K562 (cell line): ENCODE measurements around the gene INTS4. TPM values are rescaled to one million over a fixed set of nuclear protein-coding genes. Genes with fewer than 3 reads are reported as not detected.

Experiments
- CBX5 ChIP-seq: IDR thresholded peaks from 2 replicates; pipeline ENCODE4 v1.6.1; 2014; ENCODE audit warnings: low read depth, borderline replicate concordance
- CCNT2 ChIP-seq: IDR thresholded peaks from 2 replicates; pipeline ENCODE4 v1.6.1; 2011; ENCODE audit warnings: borderline replicate concordance, low read depth, mild to moderate bottlenecking, moderate library complexity, mixed read lengths, low read length; ENCODE audit not compliant: insufficient read length; ENCODE audit errors: extremely low read depth
- MAFF ChIP-seq: IDR thresholded peaks from 2 replicates; pipeline ENCODE4 v1.6.1; 2012; ENCODE audit warnings: low read length, improper control_type of control experiment
- ZEB2 ChIP-seq: fragments of 450-650 bp; IDR thresholded peaks from 2 replicates; pipeline ENCODE4 v1.6.1; 2016
- ZFX ChIP-seq: sonication (generic); formaldehyde crosslinking; IDR thresholded peaks from 2 replicates; pipeline ENCODE4 v1.8.0; 2022; ENCODE audit warnings: mild to moderate bottlenecking, missing genetic modification reagents, moderate library complexity
- polyA plus RNA-seq, 8 experiments: library from polyadenylated mRNA; depleted of rRNA in 4 of 8; stranded (reverse) in 5 of 8; unstranded in 3 of 8; fragments of >200 nt; fragmentation: Nextera tagmentation in 2 of 8; fragmentation: Illumina TruSeq in 1 of 8; extraction: Ambion mirVana in 2 of 8; extraction: Trizol in 1 of 8; gene quantifications; 2 replicates each; pipeline versions ENCODE4 v1.2.1 to v1.2.3, GENCODE V29; 2011 to 2014; ENCODE audit warnings: inconsistent platforms in 1 of 8, missing spikeins in 1 of 8
- total RNA-seq, 7 experiments: library from RNA; depleted of rRNA in 6 of 7; stranded (reverse); fragments of >200 nt in 6 of 7; fragmentation: Illumina TruSeq in 2 of 7; extraction: Trizol in 2 of 7; gene quantifications; 2 replicates each; pipeline versions ENCODE4 v1.2.1 to v1.2.3, GENCODE V29; 2011 to 2021; ENCODE audit warnings: low replicate concordance in 1 of 7
- TF ChIP-seq, protein P1 (sequence below): fragments of 450-650 bp; IDR thresholded peaks from 2 replicates; pipeline ENCODE4 v1.6.1; 2016; ENCODE audit warnings: mild to moderate bottlenecking, moderate library complexity
- TF ChIP-seq, protein P2 (sequence below): IDR thresholded peaks from 3 replicates; pipeline ENCODE4 v1.6.1; 2011; ENCODE audit warnings: borderline replicate concordance, mild to moderate bottlenecking; ENCODE audit not compliant: insufficient read length, insufficient read depth
- TF ChIP-seq, protein P3 (sequence below): fragments of 250-450 bp; sonication (Bioruptor Pico); IDR thresholded peaks from 2 replicates; pipeline ENCODE4 v1.9.0; 2021; ENCODE audit warnings: mild to moderate bottlenecking, inconsistent platforms
- TF ChIP-seq, protein P4 (sequence below): fragments of 450-650 bp; formaldehyde crosslinking; IDR thresholded peaks from 2 replicates; pipeline ENCODE4 v1.4.0; 2022; ENCODE audit warnings: missing genetic modification characterization

INTS4 gene
- total and polyA plus RNA-seq, 9 of the 15 experiments (the other 6 are each of a cell fraction or from before 2014, with no cell fraction given), result 28.4 to 53.4 (median 44.5) TPM

DNA sequence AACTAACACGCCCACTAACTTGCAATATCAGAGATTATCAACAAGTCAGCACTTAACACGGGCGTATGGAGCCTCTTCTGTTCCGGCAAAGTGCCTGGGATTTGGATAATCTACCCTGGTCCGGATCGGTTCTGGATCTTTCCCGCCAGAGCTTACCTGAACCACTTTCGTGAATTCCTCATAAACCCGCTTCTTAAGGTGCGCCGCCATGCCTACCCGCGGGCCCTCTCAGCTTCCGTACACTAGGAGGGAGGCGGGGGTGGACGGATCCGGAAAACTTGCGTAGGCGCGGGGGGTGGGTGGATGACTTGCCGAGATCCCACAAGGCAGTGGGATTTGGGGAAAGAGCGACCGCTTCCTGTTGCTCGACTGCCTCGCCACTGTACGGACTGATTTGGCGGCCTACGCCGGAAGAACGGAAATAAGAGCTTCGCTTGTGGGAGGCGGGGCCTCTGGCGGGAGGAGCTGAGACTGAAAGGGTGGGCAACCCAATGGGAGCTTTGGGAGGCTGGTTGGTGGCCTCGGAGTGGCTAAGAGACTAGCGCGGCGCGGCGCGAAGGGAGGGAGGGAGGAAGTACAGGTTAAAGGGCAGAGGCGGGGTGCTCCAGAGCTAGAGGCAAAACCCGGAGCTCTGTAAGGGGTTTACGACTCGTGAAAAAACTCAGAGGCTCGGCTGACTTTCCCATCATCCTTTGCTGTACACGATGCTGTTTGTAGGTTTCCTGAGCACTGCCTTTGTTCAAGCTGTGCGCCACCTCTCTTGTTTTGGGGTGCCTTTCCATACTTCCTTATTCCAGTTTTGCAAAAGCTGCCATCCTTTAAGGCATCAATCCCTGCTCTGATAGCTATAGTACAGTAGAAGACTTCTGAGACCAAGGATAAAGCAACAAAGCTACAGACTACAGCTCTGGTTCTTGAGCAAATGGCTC lies at the start of gene INTS4 (continued):
- TF ChIP-seq, protein P1, sequence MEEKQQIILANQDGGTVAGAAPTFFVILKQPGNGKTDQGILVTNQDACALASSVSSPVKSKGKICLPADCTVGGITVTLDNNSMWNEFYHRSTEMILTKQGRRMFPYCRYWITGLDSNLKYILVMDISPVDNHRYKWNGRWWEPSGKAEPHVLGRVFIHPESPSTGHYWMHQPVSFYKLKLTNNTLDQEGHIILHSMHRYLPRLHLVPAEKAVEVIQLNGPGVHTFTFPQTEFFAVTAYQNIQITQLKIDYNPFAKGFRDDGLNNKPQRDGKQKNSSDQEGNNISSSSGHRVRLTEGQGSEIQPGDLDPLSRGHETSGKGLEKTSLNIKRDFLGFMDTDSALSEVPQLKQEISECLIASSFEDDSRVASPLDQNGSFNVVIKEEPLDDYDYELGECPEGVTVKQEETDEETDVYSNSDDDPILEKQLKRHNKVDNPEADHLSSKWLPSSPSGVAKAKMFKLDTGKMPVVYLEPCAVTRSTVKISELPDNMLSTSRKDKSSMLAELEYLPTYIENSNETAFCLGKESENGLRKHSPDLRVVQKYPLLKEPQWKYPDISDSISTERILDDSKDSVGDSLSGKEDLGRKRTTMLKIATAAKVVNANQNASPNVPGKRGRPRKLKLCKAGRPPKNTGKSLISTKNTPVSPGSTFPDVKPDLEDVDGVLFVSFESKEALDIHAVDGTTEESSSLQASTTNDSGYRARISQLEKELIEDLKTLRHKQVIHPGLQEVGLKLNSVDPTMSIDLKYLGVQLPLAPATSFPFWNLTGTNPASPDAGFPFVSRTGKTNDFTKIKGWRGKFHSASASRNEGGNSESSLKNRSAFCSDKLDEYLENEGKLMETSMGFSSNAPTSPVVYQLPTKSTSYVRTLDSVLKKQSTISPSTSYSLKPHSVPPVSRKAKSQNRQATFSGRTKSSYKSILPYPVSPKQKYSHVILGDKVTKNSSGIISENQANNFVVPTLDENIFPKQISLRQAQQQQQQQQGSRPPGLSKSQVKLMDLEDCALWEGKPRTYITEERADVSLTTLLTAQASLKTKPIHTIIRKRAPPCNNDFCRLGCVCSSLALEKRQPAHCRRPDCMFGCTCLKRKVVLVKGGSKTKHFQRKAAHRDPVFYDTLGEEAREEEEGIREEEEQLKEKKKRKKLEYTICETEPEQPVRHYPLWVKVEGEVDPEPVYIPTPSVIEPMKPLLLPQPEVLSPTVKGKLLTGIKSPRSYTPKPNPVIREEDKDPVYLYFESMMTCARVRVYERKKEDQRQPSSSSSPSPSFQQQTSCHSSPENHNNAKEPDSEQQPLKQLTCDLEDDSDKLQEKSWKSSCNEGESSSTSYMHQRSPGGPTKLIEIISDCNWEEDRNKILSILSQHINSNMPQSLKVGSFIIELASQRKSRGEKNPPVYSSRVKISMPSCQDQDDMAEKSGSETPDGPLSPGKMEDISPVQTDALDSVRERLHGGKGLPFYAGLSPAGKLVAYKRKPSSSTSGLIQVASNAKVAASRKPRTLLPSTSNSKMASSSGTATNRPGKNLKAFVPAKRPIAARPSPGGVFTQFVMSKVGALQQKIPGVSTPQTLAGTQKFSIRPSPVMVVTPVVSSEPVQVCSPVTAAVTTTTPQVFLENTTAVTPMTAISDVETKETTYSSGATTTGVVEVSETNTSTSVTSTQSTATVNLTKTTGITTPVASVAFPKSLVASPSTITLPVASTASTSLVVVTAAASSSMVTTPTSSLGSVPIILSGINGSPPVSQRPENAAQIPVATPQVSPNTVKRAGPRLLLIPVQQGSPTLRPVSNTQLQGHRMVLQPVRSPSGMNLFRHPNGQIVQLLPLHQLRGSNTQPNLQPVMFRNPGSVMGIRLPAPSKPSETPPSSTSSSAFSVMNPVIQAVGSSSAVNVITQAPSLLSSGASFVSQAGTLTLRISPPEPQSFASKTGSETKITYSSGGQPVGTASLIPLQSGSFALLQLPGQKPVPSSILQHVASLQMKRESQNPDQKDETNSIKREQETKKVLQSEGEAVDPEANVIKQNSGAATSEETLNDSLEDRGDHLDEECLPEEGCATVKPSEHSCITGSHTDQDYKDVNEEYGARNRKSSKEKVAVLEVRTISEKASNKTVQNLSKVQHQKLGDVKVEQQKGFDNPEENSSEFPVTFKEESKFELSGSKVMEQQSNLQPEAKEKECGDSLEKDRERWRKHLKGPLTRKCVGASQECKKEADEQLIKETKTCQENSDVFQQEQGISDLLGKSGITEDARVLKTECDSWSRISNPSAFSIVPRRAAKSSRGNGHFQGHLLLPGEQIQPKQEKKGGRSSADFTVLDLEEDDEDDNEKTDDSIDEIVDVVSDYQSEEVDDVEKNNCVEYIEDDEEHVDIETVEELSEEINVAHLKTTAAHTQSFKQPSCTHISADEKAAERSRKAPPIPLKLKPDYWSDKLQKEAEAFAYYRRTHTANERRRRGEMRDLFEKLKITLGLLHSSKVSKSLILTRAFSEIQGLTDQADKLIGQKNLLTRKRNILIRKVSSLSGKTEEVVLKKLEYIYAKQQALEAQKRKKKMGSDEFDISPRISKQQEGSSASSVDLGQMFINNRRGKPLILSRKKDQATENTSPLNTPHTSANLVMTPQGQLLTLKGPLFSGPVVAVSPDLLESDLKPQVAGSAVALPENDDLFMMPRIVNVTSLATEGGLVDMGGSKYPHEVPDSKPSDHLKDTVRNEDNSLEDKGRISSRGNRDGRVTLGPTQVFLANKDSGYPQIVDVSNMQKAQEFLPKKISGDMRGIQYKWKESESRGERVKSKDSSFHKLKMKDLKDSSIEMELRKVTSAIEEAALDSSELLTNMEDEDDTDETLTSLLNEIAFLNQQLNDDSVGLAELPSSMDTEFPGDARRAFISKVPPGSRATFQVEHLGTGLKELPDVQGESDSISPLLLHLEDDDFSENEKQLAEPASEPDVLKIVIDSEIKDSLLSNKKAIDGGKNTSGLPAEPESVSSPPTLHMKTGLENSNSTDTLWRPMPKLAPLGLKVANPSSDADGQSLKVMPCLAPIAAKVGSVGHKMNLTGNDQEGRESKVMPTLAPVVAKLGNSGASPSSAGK, result peak; percentile 71
- TF ChIP-seq, protein P2, sequence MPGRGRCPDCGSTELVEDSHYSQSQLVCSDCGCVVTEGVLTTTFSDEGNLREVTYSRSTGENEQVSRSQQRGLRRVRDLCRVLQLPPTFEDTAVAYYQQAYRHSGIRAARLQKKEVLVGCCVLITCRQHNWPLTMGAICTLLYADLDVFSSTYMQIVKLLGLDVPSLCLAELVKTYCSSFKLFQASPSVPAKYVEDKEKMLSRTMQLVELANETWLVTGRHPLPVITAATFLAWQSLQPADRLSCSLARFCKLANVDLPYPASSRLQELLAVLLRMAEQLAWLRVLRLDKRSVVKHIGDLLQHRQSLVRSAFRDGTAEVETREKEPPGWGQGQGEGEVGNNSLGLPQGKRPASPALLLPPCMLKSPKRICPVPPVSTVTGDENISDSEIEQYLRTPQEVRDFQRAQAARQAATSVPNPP, result no peak
- TF ChIP-seq MAFF, result no peak; the same call in 1 of the 2 replicates
- peak; percentile 57 for TF ChIP-seq CCNT2
- TF ChIP-seq, protein P3, sequence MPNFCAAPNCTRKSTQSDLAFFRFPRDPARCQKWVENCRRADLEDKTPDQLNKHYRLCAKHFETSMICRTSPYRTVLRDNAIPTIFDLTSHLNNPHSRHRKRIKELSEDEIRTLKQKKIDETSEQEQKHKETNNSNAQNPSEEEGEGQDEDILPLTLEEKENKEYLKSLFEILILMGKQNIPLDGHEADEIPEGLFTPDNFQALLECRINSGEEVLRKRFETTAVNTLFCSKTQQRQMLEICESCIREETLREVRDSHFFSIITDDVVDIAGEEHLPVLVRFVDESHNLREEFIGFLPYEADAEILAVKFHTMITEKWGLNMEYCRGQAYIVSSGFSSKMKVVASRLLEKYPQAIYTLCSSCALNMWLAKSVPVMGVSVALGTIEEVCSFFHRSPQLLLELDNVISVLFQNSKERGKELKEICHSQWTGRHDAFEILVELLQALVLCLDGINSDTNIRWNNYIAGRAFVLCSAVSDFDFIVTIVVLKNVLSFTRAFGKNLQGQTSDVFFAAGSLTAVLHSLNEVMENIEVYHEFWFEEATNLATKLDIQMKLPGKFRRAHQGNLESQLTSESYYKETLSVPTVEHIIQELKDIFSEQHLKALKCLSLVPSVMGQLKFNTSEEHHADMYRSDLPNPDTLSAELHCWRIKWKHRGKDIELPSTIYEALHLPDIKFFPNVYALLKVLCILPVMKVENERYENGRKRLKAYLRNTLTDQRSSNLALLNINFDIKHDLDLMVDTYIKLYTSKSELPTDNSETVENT (CRISPR knock-in tag), result no peak; the same call in 1 of the 2 replicates
- TF ChIP-seq CBX5, result no peak
- TF ChIP-seq, protein P4, sequence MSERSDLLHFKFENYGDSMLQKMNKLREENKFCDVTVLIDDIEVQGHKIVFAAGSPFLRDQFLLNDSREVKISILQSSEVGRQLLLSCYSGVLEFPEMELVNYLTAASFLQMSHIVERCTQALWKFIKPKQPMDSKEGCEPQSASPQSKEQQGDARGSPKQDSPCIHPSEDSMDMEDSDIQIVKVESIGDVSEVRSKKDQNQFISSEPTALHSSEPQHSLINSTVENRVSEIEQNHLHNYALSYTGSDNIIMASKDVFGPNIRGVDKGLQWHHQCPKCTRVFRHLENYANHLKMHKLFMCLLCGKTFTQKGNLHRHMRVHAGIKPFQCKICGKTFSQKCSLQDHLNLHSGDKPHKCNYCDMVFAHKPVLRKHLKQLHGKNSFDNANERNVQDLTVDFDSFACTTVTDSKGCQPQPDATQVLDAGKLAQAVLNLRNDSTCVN (CRISPR knock-in tag), result no peak
- peak; percentile 59 for TF ChIP-seq ZFX (CRISPR knock-in tag)
- TF ChIP-seq ZEB2, result peak; percentile 51
